BE2C (cell line): Measurements from ENCODE around the gene SPTLC2.

Source experiments
- DNase-seq: peaks from one replicate; pipeline ENCODE4 v3.0.0-alpha.2; 2020
- H3K27me3 ChIP-seq: fragments of 250-450 bp; sonication (Bioruptor Pico); 2 replicates; pipeline ENCODE4 v1.5.1; 2020; ENCODE audit warnings: mild to moderate bottlenecking
- H3K36me3 ChIP-seq: fragments of 250-450 bp; sonication (Bioruptor Pico); 2 replicates; pipeline ENCODE4 v1.5.1; 2020; ENCODE audit warnings: mild to moderate bottlenecking
- H3K4me1 ChIP-seq: fragments of 250-450 bp; sonication (Bioruptor Pico); 2 replicates; pipeline ENCODE4 v1.5.1; 2020
- H3K4me3 ChIP-seq: 2 replicates; pipeline ENCODE4 v1.5.1; 2011; ENCODE audit warnings: low read depth, low read length
- H3K9me3 ChIP-seq: fragments of 250-450 bp; sonication (Bioruptor Pico); 2 replicates; pipeline ENCODE4 v1.5.1; 2020
- TF ChIP-seq, protein P1 (sequence below): IDR thresholded peaks from 2 replicates; pipeline ENCODE4 v1.5.1; 2012; ENCODE audit warnings: mild to moderate bottlenecking, low read depth, low read length

The SPTLC2 gene

DNA sequence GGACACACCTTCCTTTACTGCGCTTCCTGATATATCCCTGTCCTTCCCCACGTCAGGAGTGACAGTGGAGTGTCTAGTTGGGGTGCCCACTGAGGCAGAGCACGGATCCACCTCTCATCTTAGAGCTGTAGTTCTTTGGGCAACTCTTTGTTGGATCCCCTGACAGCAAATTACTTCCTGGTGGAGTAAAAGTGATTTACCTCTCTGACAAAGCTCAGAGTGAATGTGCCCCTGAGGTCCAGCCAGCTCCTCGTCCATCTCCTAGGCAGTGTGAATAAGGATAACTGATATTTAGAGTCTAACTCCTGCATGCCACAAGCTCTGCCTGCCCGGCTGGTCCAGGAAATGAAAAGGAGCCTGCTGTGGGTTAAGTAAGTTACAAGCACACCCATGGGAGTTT is 142.5 kb downstream of the SPTLC2 start:
- H3K36me3 ChIP-seq: peaks cover 12% of the 10 kb centered on the region
- no peaks in the 10 kb centered on the region for H3K9me3 ChIP-seq
- no peak overlapping the region for H3K4me3 ChIP-seq
- no peaks in the 10 kb centered on the region for H3K4me1 ChIP-seq
- H3K27me3 ChIP-seq: no peaks in the 10 kb centered on the region
- TF ChIP-seq, protein P1, sequence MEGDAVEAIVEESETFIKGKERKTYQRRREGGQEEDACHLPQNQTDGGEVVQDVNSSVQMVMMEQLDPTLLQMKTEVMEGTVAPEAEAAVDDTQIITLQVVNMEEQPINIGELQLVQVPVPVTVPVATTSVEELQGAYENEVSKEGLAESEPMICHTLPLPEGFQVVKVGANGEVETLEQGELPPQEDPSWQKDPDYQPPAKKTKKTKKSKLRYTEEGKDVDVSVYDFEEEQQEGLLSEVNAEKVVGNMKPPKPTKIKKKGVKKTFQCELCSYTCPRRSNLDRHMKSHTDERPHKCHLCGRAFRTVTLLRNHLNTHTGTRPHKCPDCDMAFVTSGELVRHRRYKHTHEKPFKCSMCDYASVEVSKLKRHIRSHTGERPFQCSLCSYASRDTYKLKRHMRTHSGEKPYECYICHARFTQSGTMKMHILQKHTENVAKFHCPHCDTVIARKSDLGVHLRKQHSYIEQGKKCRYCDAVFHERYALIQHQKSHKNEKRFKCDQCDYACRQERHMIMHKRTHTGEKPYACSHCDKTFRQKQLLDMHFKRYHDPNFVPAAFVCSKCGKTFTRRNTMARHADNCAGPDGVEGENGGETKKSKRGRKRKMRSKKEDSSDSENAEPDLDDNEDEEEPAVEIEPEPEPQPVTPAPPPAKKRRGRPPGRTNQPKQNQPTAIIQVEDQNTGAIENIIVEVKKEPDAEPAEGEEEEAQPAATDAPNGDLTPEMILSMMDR: no peak
- DNase-seq: no peak

DNA sequence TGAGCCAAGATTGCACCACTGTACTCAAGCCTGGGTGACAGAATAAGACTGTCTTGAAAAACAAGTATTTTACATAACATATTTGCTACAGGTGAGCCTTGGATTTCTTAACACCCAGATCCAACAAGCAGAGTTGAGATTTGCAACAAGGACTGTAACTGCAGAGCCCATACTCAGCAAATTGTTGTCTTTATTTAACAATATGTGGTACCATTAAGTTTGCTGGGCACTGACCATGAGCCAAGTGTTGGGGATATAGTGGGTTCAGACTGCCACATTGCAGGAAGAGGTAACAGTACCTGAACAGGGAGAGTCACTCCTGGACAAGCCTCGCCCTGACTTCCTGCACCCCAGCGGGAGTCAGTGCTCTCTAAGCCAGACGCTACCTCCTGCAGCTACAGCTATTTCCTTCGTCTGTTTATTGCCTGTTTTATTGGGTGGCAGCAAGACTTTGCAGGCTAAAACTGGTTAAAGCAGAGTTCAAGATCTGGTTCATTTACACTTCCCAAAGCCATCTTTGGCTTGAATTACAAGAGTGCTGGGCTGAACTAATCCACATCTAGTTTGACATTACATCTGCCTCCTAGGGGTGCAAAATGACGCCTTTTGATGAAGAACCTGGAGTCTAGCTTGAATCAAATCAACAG is 146.1 kb downstream of the SPTLC2 start:
- Histone ChIP-seq H3K27me3 (no peaks in the 10 kb centered on the region), H3K9me3 (no peaks in the 10 kb centered on the region), H3K36me3 (peaks cover 43% of the 10 kb centered on the region), H3K4me1 (no peaks in the 10 kb centered on the region), H3K4me3 (no peak overlapping the region)
- no peak for DNase-seq
- TF ChIP-seq, protein P1: no peak

DNA sequence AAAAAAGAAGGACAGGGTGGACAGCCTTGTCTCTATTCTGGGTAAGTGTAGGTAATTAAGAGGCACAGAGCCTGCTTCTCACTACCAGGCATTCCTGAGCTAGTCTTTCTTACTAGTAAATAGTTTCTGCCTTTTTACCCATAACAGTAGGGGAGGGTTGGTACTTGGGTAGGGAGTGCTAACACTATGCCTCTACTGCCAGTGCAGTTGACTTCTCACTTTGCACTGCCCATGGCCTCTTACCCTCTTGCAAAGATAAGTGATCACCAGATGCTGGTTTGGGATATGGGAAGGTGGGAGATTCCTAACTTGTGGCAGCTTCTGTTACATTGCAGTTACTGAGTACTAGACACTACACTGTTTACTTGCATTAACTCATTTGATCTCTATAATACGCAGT is 146.9 kb downstream of the SPTLC2 start:
- TF ChIP-seq, protein P1: no peak
- no peaks in the 10 kb centered on the region for H3K4me1 ChIP-seq
- no peak overlapping the region for H3K4me3 ChIP-seq
- H3K9me3 ChIP-seq: no peaks in the 10 kb centered on the region
- peaks cover 52% of the 10 kb centered on the region for H3K36me3 ChIP-seq
- no peaks in the 10 kb centered on the region for H3K27me3 ChIP-seq
- no peak for DNase-seq

DNA sequence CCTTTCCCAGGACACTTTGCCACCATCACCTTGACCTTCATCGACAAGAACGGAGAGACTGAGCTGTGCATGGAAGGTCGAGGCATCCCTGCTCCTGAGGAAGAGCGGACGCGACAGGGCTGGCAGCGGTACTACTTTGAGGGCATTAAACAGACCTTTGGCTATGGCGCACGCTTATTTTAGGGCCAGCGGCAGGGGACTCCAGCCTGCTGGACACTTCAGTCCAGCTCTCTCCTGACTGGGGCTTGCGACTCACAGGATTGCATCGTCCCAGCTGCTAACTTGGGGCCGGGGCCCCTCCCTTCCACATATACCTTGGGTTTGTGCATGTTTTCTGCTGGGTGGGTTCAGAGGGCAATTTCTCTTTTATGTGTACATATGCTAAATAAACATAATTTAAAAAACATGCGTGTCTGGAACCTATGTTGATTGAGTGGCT is 147.4 kb downstream of the SPTLC2 start:
- H3K9me3 ChIP-seq: no peaks in the 10 kb centered on the region
- no peak overlapping the region for H3K4me3 ChIP-seq
- peaks cover 56% of the 10 kb centered on the region for H3K36me3 ChIP-seq
- TF ChIP-seq, protein P1: no peak
- H3K27me3 ChIP-seq: no peaks in the 10 kb centered on the region
- no peak for DNase-seq
- no peaks in the 10 kb centered on the region for H3K4me1 ChIP-seq

DNA sequence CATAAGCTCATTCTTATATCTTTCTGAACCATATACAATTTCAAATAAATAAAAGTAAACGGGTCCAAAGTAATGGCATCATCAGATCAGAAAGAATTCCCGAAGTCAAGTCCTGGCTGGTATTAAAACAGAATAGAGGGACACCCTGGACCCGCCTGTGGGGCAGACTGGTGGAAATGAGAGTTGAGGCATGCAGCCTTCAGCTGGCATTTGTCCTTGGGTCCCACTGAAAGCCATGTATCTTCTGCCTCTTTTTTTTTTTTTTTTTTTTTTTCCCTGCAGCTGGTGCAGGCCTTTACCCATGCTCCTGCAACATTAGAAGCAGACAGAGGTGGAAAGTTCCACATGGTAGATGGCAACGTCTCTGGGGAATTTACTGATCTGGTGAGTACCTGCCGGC is 148.6 kb downstream of the SPTLC2 start:
- TF ChIP-seq, protein P1: no peak
- Histone ChIP-seq H3K9me3 (no peaks in the 10 kb centered on the region), H3K27me3 (no peaks in the 10 kb centered on the region), H3K4me1 (no peaks in the 10 kb centered on the region), H3K36me3 (peaks cover 69% of the 10 kb centered on the region), H3K4me3 (no peak overlapping the region)
- DNase-seq: no peak

DNA sequence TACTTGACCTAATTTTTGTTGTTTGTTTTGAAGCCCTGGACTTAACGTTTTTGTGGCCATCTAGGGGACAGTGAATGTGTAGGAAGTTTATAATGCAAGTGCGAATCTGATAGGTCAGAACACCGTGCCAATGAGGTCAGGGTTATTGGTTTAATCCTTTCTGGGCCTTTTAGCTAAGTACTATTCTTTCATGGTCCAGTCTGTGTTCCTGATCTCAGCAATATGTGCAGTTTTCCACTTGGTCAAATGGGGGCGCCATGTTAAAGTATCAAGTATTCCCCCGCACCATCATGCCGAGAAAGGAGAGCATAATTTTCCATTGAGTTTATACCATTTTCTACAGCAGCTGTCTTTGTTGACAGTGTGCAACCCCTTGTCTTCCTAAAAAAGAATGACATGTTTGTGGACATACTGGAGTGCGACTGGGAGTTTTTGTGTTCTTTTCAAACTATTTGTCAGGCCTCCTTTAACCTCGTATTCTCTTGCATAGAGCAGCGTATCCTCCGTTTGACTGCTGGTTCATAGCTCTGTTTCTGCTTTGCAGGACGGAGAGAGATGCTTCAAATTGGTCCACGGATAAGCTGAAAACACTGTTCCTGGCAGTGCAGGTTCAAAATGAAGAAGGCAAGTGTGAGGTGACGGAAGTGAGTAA is 157.2 kb downstream of the SPTLC2 start:
- Histone ChIP-seq H3K27me3 (no peaks in the 10 kb centered on the region), H3K4me1 (0 out of 2 replicates have a peak, but pooled peaks cover 2% of the 10 kb centered on the region), H3K9me3 (no peaks in the 10 kb centered on the region), H3K4me3 (peak overlapping the region; percentile 95), H3K36me3 (peaks cover 49% of the 10 kb centered on the region)
- peak; percentile 74 for DNase-seq
- TF ChIP-seq, protein P1: peak; percentile 83
